Activated T-helper 1 cell treated with anti-CD3 and anti-CD28 coated beads, Interleukin-12 subunit alpha, Interleukin-12 subunit beta, Interleukin-2, Interleukin-4 antibody, amounts not matched to agents 30 ng/mL and 10 ng/mL and 1 ng/mL, durations not matched to agents 14 hours and 24 hours and 36 hours (primary cell): ENCODE data around the gene CBFB. TPM values are rescaled to one million over a fixed set of nuclear protein-coding genes. Genes with fewer than 3 reads are reported as not detected.

ENCODE experiments used
- DNase-seq: peaks from one replicate; pipeline ENCODE4 v3.0.0; 2021; ENCODE audit warnings: low spot score
- H3K27ac Mint-ChIP-seq: one replicate; pipeline ENCODE4 v1.8.0; 2021; ENCODE audit warnings: mild to moderate bottlenecking, mixed read lengths
- H3K27me3 Mint-ChIP-seq: one replicate; pipeline ENCODE4 v1.8.0; 2022; ENCODE audit warnings: mild to moderate bottlenecking, moderate library complexity, mixed read lengths; ENCODE audit not compliant: insufficient read depth
- H3K36me3 Mint-ChIP-seq: one replicate; pipeline ENCODE4 v1.8.0; 2021; ENCODE audit warnings: low read depth, mixed read lengths
- H3K4me1 Mint-ChIP-seq: one replicate; pipeline ENCODE4 v1.8.0; 2021; ENCODE audit warnings: low read depth, mixed read lengths
- H3K4me3 Mint-ChIP-seq: one replicate; pipeline ENCODE4 v1.8.0; 2021; ENCODE audit warnings: mild to moderate bottlenecking, moderate library complexity, mixed read lengths
- H3K9me3 Mint-ChIP-seq: one replicate; pipeline ENCODE4 v1.8.0; 2021; ENCODE audit warnings: mixed read lengths
- intact Hi-C: fragments of 100-400 bp; cut with micrococcal nuclease; formaldehyde crosslinking; loops from one replicate; pipeline ENCODE4 v1.15.1; 2024
- total RNA-seq: library from RNA; stranded (reverse); gene quantifications from 2 replicates; pipeline ENCODE4 v1.2.3, GENCODE V29; 2022

Gene CBFB
- total RNA-seq, 1 donor from 2014 or later, result 175 TPM

DNA sequence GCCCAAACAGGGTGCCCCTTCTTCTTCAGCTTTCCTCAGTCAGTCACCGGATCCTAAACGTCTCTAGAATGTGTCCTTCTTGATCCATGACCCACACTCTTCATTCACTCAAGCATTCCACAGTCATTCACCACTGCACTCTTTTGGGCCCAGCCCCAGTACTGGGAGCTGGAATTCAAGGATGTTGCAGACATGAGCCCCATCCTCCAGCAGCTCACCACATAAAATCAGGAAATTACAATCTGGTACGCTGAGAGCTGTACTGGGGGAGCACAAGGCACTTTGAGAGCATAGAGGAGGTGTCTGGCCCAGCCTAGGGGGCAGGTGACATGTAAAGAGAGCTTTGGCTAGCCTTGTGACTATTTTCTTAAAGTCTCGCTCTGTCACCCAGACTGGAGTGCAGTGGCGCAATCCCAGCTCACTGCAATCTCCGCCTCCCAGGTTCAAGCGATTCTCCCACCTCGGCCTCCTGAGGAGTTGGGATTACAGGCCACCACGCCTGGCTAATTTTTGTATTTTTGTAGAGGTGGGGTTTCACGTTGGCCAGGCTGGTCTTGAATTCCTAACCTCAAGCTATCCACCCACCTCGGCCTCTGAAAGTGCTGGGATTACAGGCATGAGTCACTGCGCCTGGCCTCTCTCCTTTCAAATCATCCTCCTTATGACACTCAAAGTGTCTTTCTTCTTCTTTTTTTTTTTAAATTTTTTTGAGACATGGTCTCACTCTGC is 21.9 kb upstream of the CBFB start:
- intact Hi-C loops, result no loop called here
- no peak for DNase-seq
- H3K9me3 Mint-ChIP-seq, result no peaks in the 10 kb centered on the region
- peaks cover 28% of the 10 kb centered on the region for H3K4me1 Mint-ChIP-seq
- no peak overlapping the region for H3K4me3 Mint-ChIP-seq
- no peaks in the 10 kb centered on the region for H3K27me3 Mint-ChIP-seq
- peak overlapping the region; percentile 20 for H3K27ac Mint-ChIP-seq
- H3K36me3 Mint-ChIP-seq, result peaks cover 41% of the 10 kb centered on the region

DNA sequence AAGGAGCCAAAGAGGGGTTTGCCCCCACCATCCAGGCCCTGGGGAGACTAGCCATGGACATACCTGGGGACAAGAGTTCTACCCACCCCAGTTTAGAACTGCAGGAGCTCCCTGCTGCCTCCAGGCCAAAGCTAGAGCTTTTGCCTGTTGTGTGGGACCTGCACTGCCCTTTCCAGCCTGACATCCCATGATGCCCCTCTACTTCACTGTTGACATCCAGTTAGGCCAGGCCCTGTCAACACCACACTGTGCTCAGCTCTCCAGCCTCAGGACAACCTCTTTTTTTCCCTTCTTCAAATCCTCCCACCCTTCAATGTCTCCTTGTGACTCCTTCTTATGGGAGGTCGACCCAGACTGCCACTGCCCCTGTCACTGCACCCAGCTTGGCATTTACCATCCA is 19.8 kb upstream of the CBFB start:
- peak overlapping the region; percentile 31 for H3K27ac Mint-ChIP-seq
- intact Hi-C loops, result no loop called here
- H3K36me3 Mint-ChIP-seq, result peaks cover 26% of the 10 kb centered on the region
- DNase-seq, result no peak
- no peaks in the 10 kb centered on the region for H3K9me3 Mint-ChIP-seq
- H3K4me3 Mint-ChIP-seq, result no peak overlapping the region
- peaks cover 27% of the 10 kb centered on the region for H3K4me1 Mint-ChIP-seq
- no peaks in the 10 kb centered on the region for H3K27me3 Mint-ChIP-seq

DNA sequence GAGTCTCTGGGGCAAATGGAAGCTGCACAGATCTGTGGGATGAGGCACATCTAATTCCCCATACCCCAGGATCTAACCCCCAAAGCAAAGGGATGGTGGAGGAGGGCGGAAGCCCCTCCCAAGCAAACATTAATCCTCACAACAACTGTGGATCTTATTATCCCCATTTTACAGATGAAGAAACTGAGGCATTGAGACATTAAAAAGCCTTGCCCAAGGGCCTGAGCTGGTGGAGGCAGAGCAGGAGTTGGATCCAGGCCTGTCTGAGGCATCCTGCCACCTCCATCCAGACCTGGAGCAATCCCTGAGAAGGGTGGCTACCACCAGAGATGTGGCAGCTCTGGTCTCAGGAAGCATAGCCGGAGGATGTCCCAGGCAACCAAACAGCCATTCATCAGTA is 17.7 kb upstream of the CBFB start:
- peaks cover 1% of the 10 kb centered on the region for H3K27me3 Mint-ChIP-seq
- H3K36me3 Mint-ChIP-seq, result peaks cover 16% of the 10 kb centered on the region
- H3K27ac Mint-ChIP-seq, result peak overlapping the region; percentile 52
- H3K4me3 Mint-ChIP-seq, result peak overlapping the region; percentile 19
- no peak for DNase-seq
- intact Hi-C loops, result no loop called here
- H3K4me1 Mint-ChIP-seq, result peaks cover 44% of the 10 kb centered on the region
- no peaks in the 10 kb centered on the region for H3K9me3 Mint-ChIP-seq

DNA sequence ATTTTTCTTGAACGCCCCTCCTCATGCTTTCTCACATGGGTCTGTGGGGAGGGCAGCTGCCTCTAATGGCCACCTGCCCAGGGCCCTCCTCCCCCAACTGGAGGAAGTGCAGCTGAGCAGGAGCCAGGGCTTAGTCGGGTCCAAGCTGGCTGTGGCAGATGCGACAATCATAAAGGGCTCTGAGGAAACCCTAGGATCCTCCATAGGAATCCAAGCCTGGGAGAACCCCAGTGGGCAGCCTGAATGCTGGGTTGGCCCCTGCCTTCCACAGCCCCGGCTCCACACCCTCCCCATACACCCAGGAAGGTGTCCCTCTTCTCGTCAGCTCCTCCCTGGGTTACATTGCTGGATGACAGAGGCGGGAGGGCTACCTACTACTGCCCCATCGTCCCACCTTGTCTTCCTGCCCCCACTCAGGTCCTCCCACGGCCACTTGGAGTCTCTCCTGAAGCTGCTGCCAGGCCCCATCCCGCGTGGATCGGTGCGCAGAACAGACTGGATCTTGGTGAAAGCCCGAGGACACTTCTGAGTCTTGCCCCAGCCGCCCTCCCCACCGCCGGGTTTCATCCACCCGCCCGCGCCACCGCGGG is 15.6 kb upstream of the CBFB start:
- Mint-ChIP-seq H3K36me3 (peaks cover 9% of the 10 kb centered on the region), H3K4me1 (peaks cover 55% of the 10 kb centered on the region), H3K27me3 (peaks cover 1% of the 10 kb centered on the region), H3K4me3 (peak overlapping the region; percentile 84), H3K27ac (peak overlapping the region; percentile 83), H3K9me3 (no peaks in the 10 kb centered on the region)
- intact Hi-C loops, result loop anchor here (1.0 kb wide), 3 partner anchors 12 to 59 kb away; no protein-coding TSS in a partner anchor
- DNase-seq, result no peak

DNA sequence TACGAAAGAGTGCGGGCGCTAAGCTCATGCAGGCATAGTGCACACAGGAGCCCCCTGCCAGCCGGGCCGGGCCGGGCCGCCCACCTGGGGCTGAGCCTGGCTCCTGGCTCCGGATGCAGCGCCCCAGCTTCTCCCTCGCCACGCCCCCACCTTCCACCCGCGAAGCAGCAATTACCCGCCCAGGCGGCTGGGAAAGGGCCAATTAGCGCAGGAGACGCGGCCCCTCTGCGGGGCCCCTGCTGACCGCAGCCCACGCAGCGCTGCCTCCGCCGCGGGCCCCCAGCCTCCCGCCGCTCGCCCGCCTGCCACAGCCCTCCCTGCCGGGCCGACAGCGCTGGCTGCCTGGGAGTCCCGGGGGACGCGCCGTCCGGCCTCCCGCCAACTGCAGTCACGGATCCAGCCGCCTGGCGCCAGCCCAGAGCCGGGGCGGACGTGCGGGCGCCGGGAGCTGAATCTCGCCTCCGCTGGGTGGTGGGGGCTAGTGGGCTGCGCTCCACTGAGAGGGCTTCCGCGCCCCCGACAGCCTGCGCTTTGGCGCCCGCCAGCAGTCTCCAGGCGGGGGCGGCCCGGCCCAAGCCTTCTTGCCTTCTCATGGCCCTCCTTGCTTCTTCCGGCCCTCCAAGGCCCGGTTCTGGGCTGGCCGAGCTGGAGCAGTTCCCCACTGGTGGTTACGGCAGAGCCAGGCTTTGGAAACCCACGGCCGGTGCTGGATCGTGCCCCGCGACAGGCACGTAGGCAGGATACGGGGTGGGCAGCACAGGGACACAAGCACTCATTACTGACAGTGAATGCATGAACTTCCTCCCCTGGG is 14.9 kb upstream of the CBFB start:
- Mint-ChIP-seq H3K4me1 (peaks cover 48% of the 10 kb centered on the region), H3K27ac (peak overlapping the region; percentile 93), H3K9me3 (no peaks in the 10 kb centered on the region), H3K36me3 (peaks cover 9% of the 10 kb centered on the region), H3K4me3 (peak overlapping the region; percentile 84), H3K27me3 (peaks cover 1% of the 10 kb centered on the region)
- peak; percentile 83 for DNase-seq
- intact Hi-C loops, result loop anchor here (1.0 kb wide), 4 partner anchors 13 to 60 kb away; no protein-coding TSS in a partner anchor

DNA sequence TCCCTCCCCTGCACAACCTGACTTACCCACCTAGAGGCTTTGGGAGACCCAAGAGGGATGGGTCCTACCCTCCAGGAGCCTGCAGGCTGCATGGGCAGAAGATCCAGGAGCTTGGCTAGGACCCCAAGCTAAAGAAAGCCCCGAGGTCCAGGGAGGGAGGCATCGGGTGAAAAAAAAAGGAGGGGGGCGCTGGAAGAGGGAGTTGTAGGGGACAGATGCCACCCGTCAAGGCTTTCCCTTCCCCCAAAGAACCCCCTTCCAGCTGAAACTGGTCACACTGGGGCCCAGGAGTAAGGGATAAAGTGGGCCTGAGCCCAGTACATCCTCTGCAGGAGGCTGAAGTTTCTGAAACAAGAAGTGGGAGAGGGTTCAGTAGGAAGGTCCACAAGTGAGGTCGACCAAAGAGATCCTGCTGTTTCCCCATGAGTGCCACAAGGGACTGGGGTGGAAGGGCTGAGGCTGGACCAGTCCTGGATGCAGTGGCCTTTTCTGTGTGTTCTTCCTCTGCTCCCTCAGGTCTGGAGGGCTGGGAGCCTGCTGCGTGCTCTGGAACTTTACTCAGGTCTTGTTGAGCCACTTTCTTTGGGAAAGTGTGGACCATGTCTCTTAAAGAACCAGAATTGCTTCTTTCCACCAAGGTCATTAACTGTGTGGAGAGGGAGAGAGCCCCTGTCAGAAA is 14.2 kb upstream of the CBFB start:
- Mint-ChIP-seq H3K36me3 (peaks cover 4% of the 10 kb centered on the region), H3K4me3 (peak overlapping the region; percentile 84), H3K4me1 (peaks cover 41% of the 10 kb centered on the region), H3K27ac (peak overlapping the region; percentile 93), H3K27me3 (peaks cover 1% of the 10 kb centered on the region), H3K9me3 (no peaks in the 10 kb centered on the region)
- no peak for DNase-seq
- intact Hi-C loops, result loop anchor here (1.0 to 5.0 kb wide), 3 partner anchors 30 to 38 kb away; no protein-coding TSS in a partner anchor

DNA sequence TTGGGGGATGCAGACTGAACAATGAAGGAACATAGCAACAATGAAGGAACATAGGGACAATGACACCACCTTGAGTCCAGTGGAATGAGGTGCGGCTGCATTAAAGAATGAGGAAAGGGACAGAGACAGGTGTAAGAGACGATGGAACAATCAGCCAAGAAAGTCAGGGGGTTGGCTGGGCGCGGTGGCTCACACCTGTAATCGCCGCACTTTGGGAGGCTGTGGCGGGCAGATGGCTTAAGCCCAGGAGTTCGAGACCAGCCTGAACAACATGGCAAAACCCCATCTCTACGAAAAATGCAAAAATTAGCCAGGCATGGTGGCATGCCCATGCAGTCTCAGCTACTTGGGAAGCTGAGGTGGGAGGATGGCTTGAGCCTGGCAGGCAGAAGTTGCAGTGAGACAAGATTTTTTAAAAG is 13.6 kb upstream of the CBFB start:
- Mint-ChIP-seq H3K36me3 (peaks cover 3% of the 10 kb centered on the region), H3K27me3 (peaks cover 1% of the 10 kb centered on the region), H3K27ac (peak overlapping the region; percentile 93), H3K4me1 (peaks cover 41% of the 10 kb centered on the region), H3K4me3 (peak overlapping the region; percentile 84), H3K9me3 (no peaks in the 10 kb centered on the region)
- DNase-seq, result no peak
- intact Hi-C loops, result loop anchor here (1.0 to 5.0 kb wide), 2 partner anchors 37 to 38 kb away; no protein-coding TSS in a partner anchor

DNA sequence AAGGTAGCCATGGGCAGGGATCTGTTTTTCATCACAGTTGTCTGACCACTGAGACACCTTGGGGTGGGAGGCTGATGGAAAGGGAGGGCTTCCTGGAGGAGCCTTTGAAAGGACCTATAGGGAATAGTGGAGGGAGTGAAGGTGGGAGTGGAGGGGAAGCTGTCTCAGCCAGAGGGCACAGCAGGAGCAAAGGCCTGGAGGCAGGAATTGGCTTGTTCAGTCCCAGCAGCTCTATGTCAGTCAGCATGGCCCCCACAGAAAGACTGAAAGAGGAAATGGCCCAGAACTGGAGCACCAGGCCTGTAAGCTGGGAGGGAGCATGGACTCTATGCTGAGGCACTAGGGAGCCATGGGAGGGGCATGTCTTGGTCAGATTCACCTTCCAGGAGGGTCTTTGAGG is 12.8 kb upstream of the CBFB start:
- intact Hi-C loops, result loop anchor here (5.0 kb wide), 1 partner anchor 36 kb away; no protein-coding TSS in a partner anchor
- Mint-ChIP-seq H3K9me3 (no peaks in the 10 kb centered on the region), H3K27me3 (peaks cover 1% of the 10 kb centered on the region), H3K36me3 (no peaks in the 10 kb centered on the region), H3K4me1 (peaks cover 41% of the 10 kb centered on the region), H3K27ac (peak overlapping the region; percentile 40), H3K4me3 (no peak overlapping the region)
- DNase-seq, result no peak

DNA sequence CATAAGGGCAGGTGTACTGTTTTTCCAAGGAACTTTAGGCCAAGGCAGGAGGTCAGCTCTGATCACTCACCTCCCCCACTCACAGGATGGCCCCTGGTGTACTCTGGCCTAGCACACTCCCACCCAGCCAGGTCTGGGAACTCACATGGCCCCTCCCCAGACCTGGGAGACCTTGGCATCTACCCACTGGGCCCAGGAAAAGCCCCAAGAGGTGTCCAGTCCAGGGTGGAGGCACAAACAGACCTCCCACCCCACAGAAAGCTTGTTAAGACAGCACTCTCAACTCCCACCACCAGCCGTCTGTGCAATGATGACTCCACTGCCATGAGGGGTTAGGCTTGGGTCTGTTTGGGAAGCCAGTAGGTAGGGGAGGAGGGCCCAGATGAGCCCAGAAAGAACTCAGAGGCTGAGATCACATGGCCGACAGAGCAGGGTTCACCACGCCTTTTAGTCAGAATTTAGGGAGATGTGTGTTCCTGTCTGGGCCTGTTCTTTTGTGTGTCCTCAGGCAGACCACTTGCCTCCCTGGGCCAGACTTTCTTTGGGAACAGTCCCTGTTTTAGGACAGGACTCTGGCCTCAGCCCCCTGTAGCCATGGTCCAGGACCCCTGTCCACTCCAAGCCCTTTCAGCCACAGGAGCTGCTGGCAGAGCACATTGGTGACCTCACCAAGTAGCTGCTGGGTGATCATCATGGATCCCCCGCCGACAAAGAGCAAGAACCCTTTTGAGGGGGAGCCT is 12.1 kb upstream of the CBFB start:
- H3K27me3 Mint-ChIP-seq, result peaks cover 1% of the 10 kb centered on the region
- intact Hi-C loops, result loop anchor here (1.0 to 5.0 kb wide), 2 partner anchors 35 to 134 kb away; no protein-coding TSS in a partner anchor
- H3K9me3 Mint-ChIP-seq, result no peaks in the 10 kb centered on the region
- H3K27ac Mint-ChIP-seq, result no peak overlapping the region
- no peaks in the 10 kb centered on the region for H3K36me3 Mint-ChIP-seq
- DNase-seq, result no peak
- H3K4me3 Mint-ChIP-seq, result no peak overlapping the region
- peaks cover 41% of the 10 kb centered on the region for H3K4me1 Mint-ChIP-seq

DNA sequence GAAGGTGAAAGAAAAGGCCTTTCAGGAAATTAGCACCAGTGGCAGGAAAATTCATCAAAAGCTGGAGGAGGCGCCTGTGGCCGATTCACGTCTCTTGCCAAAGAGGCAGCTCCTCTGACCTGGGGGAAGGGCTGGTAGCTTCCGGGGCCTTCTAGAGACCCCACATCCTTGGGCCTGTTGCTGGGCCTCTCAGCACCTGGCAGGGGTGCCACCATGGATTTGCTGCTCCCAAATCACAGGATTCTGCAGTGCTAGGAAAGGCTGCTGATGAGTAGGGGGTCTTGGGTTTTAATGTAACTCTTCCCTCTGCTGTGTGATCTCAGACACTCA is 11.6 kb upstream of the CBFB start:
- Mint-ChIP-seq H3K27ac (no peak overlapping the region), H3K4me3 (peak overlapping the region; percentile 7), H3K9me3 (no peaks in the 10 kb centered on the region), H3K27me3 (peaks cover 1% of the 10 kb centered on the region), H3K36me3 (no peaks in the 10 kb centered on the region), H3K4me1 (peaks cover 38% of the 10 kb centered on the region)
- no peak for DNase-seq
- intact Hi-C loops, result loop anchor here (1.0 to 5.0 kb wide), 2 partner anchors 35 to 134 kb away; no protein-coding TSS in a partner anchor

DNA sequence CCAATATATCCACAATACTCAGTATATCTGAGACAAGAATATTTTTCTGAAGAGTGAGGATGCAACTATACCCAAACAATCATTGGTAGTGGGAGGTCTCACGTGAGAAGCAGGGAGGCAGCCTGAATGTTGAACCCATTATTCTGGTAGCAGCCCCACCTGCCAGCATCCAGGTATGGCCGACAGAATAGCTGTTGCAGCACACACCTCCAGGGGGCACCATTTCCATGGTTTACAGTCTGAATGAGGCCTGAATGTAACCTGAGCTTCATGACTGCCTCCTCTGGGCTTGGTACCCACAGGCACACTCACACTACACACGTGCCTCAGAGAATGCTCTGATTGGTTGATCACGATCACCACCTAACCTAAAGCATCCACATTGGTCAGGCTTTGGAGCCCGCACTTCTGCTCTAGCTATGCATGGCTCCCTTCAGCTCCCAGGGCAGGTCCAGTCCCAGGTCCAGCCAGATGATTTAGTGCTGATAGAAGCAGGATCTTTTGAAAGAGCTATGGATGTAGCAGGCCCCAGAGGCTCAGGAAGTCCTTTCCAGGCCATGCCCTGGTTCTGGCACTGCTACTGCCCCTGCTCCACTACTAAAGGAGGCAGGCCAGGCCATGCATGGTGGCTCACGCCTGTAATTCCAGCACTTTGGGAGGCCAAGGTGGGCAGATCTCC is 11.0 kb upstream of the CBFB start:
- H3K36me3 Mint-ChIP-seq, result peaks cover under 1% of the 10 kb centered on the region
- peaks cover 40% of the 10 kb centered on the region for H3K4me1 Mint-ChIP-seq
- intact Hi-C loops, result loop anchor here (1.0 to 5.0 kb wide), 7 partner anchors 10 to 167 kb away; partner anchors contain the start of gene PHAF1
- H3K9me3 Mint-ChIP-seq, result no peaks in the 10 kb centered on the region
- H3K27me3 Mint-ChIP-seq, result peaks cover 3% of the 10 kb centered on the region
- peak; percentile 85 for DNase-seq
- H3K4me3 Mint-ChIP-seq, result peak overlapping the region; percentile 7
- peak overlapping the region; percentile 40 for H3K27ac Mint-ChIP-seq
